Transverse colon (tissue), 4 donors: ENCODE measurements around the gene CIAO3.
"Not testable (repeated sequence)": the region's sequence is repeated elsewhere in the genome, so short reads cannot be mapped to it uniquely, and the experiment has no call there.

ENCODE experiments used
- CTCF ChIP-seq, 5 experiments: fragments of 200-600 bp in 3 of 5; fragments of 450-650 bp in 2 of 5; sonication (generic) in 3 of 5; IDR thresholded peaks; 1 replicate in 2 of 5; 2 replicates in 3 of 5; pipeline ENCODE4 v1.5.1; 2016 to 2017; ENCODE audit warnings: antibody characterized with exemption in 5 of 5, inconsistent platforms in 3 of 5, mild to moderate bottlenecking in 2 of 5, moderate library complexity in 1 of 5
- EP300 ChIP-seq: sonication (generic); formaldehyde crosslinking; IDR thresholded peaks from one replicate; pipeline ENCODE4 v1.6.1; 2017; ENCODE audit warnings: antibody characterized with exemption, low read depth
- POLR2A ChIP-seq: fragments of 450-650 bp; IDR thresholded peaks from one replicate; pipeline ENCODE4 v1.6.1; 2016; ENCODE audit warnings: antibody characterized with exemption, mild to moderate bottlenecking, moderate library complexity
- POLR2AphosphoS5 ChIP-seq, 3 donors: sonication (generic); formaldehyde crosslinking; IDR thresholded peaks; one replicate each; pipeline ENCODE4 v1.6.1; 2016; ENCODE audit warnings: antibody characterized with exemption in 3 of 3

- not testable (repeated sequence) for TF ChIP-seq POLR2A; POLR2AphosphoS5 (IDR thresholded peaks at IDR 0.05); EP300
- peak; percentile 21 to 47 (median 27) for TF ChIP-seq CTCF (IDR thresholded peaks at IDR 0.05)
These were observed 28.0 kb downstream of the CIAO3 start for GRCh38 chr16:712740-713250.
